ENCODE data around the gene FCRL3. TPM values are rescaled to one million over a fixed set of nuclear protein-coding genes. Genes with fewer than 3 reads are reported as not detected.

FCRL3 gene
- total RNA-seq, 4 donors from 2014 or later = 0.21 TPM; not detected in 3

DNA sequence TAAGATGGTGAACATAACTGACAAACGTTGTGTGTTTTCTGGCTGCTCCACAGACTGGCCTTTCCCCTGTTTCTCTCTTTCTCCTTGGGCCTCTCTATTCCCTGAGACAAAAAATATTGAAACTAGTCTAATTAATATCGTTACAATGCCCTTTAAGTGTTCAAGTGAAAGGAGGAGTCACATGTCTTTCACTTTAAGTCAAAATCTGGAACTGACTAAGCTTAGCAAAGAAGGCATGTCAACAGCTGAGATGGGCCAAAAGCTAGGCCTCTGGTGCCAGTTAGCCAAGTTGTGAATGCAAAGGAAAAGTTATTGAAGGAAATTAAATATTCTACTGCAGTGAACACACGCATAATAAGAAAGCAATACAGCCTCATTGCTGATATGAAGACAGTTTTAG is 32.2 kb upstream of the FCRL3 start:
- Histone ChIP-seq H3K36me3 (no peaks in the 10 kb centered on the region), H3K4me1 (no peaks in the 10 kb centered on the region), H3K4me3 (no peak overlapping the region), H3K27ac (no peak overlapping the region), H3K9me3 (no peaks in the 10 kb centered on the region), H3K27me3 (no peaks in the 10 kb centered on the region)
- intact Hi-C loops (cut with DNase I; ENCODE audit: low total_unique reads) = no loop called here
- TF ChIP-seq, protein P1, sequence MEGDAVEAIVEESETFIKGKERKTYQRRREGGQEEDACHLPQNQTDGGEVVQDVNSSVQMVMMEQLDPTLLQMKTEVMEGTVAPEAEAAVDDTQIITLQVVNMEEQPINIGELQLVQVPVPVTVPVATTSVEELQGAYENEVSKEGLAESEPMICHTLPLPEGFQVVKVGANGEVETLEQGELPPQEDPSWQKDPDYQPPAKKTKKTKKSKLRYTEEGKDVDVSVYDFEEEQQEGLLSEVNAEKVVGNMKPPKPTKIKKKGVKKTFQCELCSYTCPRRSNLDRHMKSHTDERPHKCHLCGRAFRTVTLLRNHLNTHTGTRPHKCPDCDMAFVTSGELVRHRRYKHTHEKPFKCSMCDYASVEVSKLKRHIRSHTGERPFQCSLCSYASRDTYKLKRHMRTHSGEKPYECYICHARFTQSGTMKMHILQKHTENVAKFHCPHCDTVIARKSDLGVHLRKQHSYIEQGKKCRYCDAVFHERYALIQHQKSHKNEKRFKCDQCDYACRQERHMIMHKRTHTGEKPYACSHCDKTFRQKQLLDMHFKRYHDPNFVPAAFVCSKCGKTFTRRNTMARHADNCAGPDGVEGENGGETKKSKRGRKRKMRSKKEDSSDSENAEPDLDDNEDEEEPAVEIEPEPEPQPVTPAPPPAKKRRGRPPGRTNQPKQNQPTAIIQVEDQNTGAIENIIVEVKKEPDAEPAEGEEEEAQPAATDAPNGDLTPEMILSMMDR (IDR thresholded peaks at IDR 0.05) = no peak
- no peak for TF ChIP-seq POLR2A (IDR thresholded peaks at IDR 0.05)
- no peak for DNase-seq

DNA sequence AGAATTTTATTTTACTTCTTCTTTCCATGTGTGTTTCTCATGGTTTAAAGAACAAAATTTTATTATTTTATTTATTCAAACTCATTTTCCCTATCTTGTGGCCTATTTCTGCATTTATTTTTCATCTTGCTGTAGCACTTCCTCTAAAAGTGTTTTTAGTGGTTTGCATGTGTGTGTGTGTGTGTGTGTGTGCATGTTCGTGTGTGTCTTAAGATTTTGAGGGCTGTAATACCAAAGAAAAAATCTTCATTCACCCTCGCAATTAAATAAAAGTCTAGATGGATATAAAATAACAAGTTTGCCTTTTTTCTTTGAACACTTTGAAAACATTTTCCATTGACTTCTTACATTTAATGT is 24.6 kb upstream of the FCRL3 start:
- H3K36me3 ChIP-seq = no peaks in the 10 kb centered on the region
- no peak overlapping the region for H3K4me3 ChIP-seq
- no peaks in the 10 kb centered on the region for H3K4me1 ChIP-seq
- no peaks in the 10 kb centered on the region for H3K27me3 ChIP-seq
- H3K27ac ChIP-seq = no peak overlapping the region
- TF ChIP-seq, protein P1 (IDR thresholded peaks at IDR 0.05) = no peak
- TF ChIP-seq POLR2A (IDR thresholded peaks at IDR 0.05) = no peak
- no peak for DNase-seq
- H3K9me3 ChIP-seq = no peaks in the 10 kb centered on the region
- intact Hi-C loops (cut with DNase I; ENCODE audit: low total_unique reads) = no loop called here

DNA sequence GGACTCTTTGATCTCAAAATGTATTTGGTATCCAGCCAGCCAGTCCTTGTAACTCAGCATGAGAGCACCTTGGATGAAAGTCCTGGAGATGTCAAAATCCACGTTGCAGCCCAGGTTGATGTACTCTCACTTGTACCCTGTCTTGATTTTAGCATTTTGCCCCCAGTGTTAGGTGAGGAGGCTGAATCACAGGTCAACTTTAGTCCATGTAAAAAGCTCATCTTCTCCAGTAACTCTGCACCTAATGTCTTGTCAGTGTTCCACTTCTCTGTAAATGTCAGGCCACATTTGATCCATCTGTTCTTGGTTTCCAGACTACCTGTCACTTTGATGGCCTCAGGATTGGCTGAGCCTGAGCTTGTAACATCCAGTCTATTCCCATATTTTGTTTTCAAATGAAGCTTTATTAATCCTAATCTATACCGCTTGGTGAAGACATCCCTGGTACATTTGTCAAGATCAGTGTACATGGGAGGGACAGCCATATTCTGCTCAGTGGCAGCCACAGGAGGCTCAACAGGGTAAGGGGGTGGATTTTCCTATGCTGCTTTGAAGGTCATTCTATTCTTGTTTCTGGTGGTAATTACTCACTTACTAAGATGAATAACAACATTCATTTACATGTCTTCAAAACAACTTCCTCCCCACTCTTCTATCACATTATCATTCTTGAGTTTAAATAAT is 24.1 kb upstream of the FCRL3 start:
- no peaks in the 10 kb centered on the region for H3K27me3 ChIP-seq
- H3K9me3 ChIP-seq = no peaks in the 10 kb centered on the region
- TF ChIP-seq, protein P1 (IDR thresholded peaks at IDR 0.05) = no peak
- TF ChIP-seq POLR2A (IDR thresholded peaks at IDR 0.05) = no peak
- no peak for DNase-seq
- H3K4me1 ChIP-seq = no peaks in the 10 kb centered on the region
- H3K4me3 ChIP-seq = no peak overlapping the region
- no peaks in the 10 kb centered on the region for H3K36me3 ChIP-seq
- no peak overlapping the region for H3K27ac ChIP-seq
- intact Hi-C loops (cut with DNase I; ENCODE audit: low total_unique reads) = no loop called here

DNA sequence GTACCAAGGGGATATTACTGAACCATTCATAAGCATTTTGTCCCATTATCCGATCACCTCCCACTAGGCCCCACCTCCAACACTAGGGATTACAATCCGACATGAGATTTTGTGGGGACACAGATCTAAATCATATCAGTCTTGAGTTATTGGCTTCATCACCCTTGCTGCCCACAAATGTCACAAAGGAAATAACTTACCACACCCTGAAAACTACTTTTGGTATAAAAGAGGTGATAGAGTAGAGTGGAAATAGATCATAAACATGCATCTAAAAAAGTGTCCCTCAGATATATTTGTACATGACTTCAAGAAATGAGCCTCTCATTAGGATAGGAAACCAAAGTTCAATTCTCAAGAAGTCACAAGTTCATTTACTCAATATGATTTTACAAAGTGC is 22.6 kb upstream of the FCRL3 start:
- H3K4me1 ChIP-seq = no peaks in the 10 kb centered on the region
- no peak overlapping the region for H3K4me3 ChIP-seq
- TF ChIP-seq POLR2A (IDR thresholded peaks at IDR 0.05) = no peak
- TF ChIP-seq, protein P1 (IDR thresholded peaks at IDR 0.05) = no peak
- no peaks in the 10 kb centered on the region for H3K9me3 ChIP-seq
- no peaks in the 10 kb centered on the region for H3K36me3 ChIP-seq
- H3K27me3 ChIP-seq = no peaks in the 10 kb centered on the region
- no peak for DNase-seq
- intact Hi-C loops (cut with DNase I; ENCODE audit: low total_unique reads) = no loop called here
- no peak overlapping the region for H3K27ac ChIP-seq

DNA sequence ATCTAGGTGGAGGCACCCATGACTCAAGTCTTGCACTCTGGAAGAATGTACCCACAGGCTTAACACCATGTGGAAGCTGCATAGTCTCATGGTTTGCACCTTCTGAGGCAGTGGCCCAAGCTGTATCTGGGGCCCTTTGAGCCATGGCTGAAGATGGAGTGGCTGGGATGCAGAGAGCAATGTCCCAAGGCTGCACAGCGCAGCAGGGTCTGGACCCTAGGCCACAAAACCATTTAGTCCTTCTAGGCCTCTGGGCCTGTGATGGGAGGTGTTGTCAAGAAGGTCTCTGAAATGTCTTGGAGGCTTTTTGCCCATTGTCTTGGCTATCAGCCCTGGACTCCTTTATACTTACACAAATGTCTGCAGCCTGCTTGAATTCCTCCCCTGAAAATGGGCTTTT is 21.4 kb upstream of the FCRL3 start:
- intact Hi-C loops (cut with DNase I; ENCODE audit: low total_unique reads) = no loop called here
- TF ChIP-seq, protein P1 (IDR thresholded peaks at IDR 0.05) = no peak
- TF ChIP-seq POLR2A (IDR thresholded peaks at IDR 0.05) = no peak

More for the DNA sequence above, 21.4 kb upstream of the FCRL3 start:
- Histone ChIP-seq H3K4me3 (no peak overlapping the region), H3K36me3 (no peaks in the 10 kb centered on the region), H3K27me3 (no peaks in the 10 kb centered on the region), H3K9me3 (no peaks in the 10 kb centered on the region), H3K4me1 (no peaks in the 10 kb centered on the region), H3K27ac (no peak overlapping the region)
- DNase-seq = no peak

All from uterus (tissue), 4 donors.